HG03457 (cell line): Measurements from ENCODE around the gene GOLGA8H.
A peak's percentile ranks its signal among the peaks of the same experiment; 100 is the strongest.
"Not testable (repeated sequence)": the region's sequence is repeated elsewhere in the genome, so short reads cannot be mapped to it uniquely, and the experiment has no call there.

Experiments
- ATAC-seq: cut with Tn5 transposase; IDR thresholded peaks from one replicate; pipeline ENCODE4 v1.9.1; 2021; ENCODE audit warnings: moderate number of reproducible peaks; ENCODE audit not compliant: unreplicated experiment

GOLGA8H gene

GRCh38 chr15:30603796-30604195, at the start of gene GOLGA8H:
TSS of gene GOLGA8H (plus strand) at chr15:30604028. CDS start at chr15:30604126, 98 bp downstream.
- not testable (repeated sequence) for ATAC-seq

- ATAC-seq: not testable (repeated sequence)
Measured at GRCh38 chr15:30566949-30567348, 36.9 kb upstream of the GOLGA8H start.

- ATAC-seq: not testable (repeated sequence)
Measured at GRCh38 chr15:30573012-30573491, 30.8 kb upstream of the GOLGA8H start.

GRCh38 chr15:30579394-30579970, 24.3 kb upstream of the GOLGA8H start:
- not testable (repeated sequence) for ATAC-seq

GRCh38 chr15:30580716-30581115, 23.1 kb upstream of the GOLGA8H start:
- ATAC-seq: not testable (repeated sequence)

GRCh38 chr15:30598953-30599352, 4.9 kb upstream of the GOLGA8H start:
- not testable (repeated sequence) for ATAC-seq

GRCh38 chr15:30612271-30612670, 8.4 kb downstream of the GOLGA8H start:
- ATAC-seq: not testable (repeated sequence)

GRCh38 chr15:30621342-30621741, 17.5 kb downstream of the GOLGA8H start:
- ATAC-seq: not testable (repeated sequence)

GRCh38 chr15:30625436-30626193, 21.8 kb downstream of the GOLGA8H start, which contains the start of gene ARHGAP11B:
TSS of gene ARHGAP11B (plus strand) at chr15:30626128.
- peak; percentile 73 for ATAC-seq

- not testable (repeated sequence) for ATAC-seq
Measured at GRCh38 chr15:30626194-30626565, 22.4 kb downstream of the GOLGA8H start.

- not testable (repeated sequence) for ATAC-seq
Measured at GRCh38 chr15:30626632-30627031, 22.8 kb downstream of the GOLGA8H start.

- peak; percentile 91 for ATAC-seq
Measured at GRCh38 chr15:30650012-30650929, 46.4 kb downstream of the GOLGA8H start.

- not testable (repeated sequence) for ATAC-seq
Measured at GRCh38 chr15:30661154-30661553, 57.3 kb downstream of the GOLGA8H start.
